Activated CD8-positive, alpha-beta memory T cell treated with anti-CD3 and anti-CD28 coated beads for 4 hours (primary cell): ENCODE measurements around the gene CCDC110.

Source experiments
- DNase-seq, 2 donors: peaks; one replicate each; pipeline ENCODE4 v3.0.0-alpha.2; 2020; ENCODE audit warnings: low read depth in 2 of 2

The CCDC110 gene

DNA sequence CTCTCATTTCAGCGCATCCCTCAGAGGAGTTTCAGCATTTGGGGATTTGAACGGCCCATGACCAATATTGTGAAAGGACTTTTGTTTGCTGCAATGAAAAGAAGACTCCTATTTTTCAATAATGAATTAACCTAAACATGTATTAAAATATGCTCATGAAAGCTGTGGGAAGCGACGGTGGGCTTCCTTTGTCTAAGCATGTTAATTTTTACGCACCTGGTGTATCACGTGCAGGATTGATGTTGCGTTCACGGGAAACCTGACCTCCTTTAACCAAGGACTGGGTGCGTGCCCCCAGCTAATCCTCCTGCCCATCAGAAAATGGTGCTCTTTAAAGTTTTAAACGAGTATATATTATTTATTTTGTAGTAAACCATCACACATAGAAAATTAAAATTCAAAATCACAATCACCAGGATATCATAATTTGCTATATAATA is 590 bp upstream of the CCDC110 start:
- no peak for DNase-seq

GRCh38 chr4:185470501-185471195 is 885 bp downstream of the CCDC110 start:
- DNase-seq: peak in 1 of 2 donors; percentile 5

GRCh38 chr4:185469580-185470154 is 1.9 kb downstream of the CCDC110 start:
- no peak for DNase-seq

DNA sequence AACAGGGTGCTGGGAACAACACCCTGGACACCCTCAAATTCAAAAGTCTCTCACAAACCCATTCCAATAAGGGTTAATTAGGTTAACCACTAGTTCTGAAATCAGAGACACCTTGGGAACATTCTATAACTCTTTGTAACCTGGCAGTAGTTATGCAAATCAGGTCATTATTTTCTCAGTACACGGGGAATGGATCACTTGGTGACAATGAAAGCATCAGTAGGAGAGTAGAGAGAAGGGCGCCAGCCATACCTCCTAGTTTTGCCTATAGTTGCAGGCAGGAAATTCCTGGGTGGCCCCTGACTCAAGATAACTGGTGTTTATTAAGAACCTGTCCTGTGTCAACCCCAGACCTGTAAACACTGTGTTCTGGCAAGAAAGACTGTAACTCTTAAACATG is 2.5 kb downstream of the CCDC110 start:
- DNase-seq: no peak

GRCh38 chr4:185467991-185468390 is 3.5 kb downstream of the CCDC110 start:
- no peak for DNase-seq

DNA sequence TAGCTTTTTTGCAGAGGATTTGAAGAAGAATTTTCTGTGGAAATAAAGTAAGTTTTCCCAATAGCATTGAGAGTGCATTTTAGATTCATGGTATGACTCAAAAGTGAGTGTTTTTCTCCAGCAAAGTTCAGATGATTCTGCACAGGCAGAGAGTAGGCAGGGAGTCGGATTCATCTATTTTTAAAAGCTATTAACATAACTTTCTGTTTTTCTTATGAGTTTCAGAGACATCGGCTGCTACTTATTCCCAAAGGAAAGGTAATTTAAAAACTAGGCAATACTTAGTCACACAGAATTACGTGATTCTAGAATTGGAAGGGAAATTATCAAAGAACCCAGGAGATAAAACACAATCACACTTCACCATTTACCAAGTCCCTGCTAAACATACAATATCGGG is 4.4 kb downstream of the CCDC110 start:
- DNase-seq: no peak

- no peak for DNase-seq
Observed at GRCh38 chr4:185465707-185466106, 5.8 kb downstream of the CCDC110 start.

GRCh38 chr4:185464887-185465286 is 6.6 kb downstream of the CCDC110 start:
- DNase-seq: no peak

- no peak for DNase-seq
Observed at GRCh38 chr4:185464183-185464582, 7.3 kb downstream of the CCDC110 start.

- no peak for DNase-seq
Observed at GRCh38 chr4:185463541-185463940, 8.0 kb downstream of the CCDC110 start.

- no peak for DNase-seq
Observed at GRCh38 chr4:185461565-185461964, 10.0 kb downstream of the CCDC110 start.

DNA sequence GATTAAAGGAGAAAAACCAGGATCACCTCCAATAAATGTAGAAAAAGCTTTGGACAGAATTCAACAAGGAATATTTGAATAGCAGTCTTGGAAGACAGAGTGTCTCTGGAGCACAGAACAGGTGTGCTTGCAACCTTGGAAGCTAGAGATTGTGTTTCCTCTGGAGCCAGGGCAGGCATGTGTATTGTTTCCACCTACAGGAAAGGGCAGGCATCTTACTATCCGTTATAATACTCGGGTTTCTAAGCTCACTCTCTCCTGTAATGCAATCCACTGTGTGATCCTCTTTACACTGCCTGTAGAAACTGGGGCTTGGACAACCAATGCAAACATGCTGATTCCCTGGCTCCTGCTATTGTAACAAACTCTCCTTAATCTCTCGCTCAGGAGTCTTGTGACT is 14.4 kb downstream of the CCDC110 start:
- no peak for DNase-seq

- DNase-seq: no peak
Observed at GRCh38 chr4:185456131-185456530, 15.4 kb downstream of the CCDC110 start.

DNA sequence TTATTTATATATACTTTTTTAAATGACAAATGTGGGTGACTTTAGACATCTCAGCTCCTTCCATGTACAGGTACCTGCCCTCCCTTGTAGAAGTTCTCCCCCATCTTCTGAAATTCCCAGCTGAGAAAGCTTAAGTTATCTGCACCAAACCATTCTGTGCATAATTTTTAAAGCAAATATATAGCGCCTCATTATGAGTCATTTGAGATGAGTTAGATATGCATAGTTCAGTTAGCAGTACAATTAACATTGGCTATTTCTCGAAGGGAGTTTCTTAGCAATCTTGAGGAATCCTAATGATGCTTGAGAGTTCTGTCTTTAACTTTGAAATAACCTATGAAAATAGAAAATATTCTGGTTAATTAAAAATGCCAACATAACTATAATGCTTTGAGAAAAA is 26.3 kb downstream of the CCDC110 start:
- DNase-seq: no peak

DNA sequence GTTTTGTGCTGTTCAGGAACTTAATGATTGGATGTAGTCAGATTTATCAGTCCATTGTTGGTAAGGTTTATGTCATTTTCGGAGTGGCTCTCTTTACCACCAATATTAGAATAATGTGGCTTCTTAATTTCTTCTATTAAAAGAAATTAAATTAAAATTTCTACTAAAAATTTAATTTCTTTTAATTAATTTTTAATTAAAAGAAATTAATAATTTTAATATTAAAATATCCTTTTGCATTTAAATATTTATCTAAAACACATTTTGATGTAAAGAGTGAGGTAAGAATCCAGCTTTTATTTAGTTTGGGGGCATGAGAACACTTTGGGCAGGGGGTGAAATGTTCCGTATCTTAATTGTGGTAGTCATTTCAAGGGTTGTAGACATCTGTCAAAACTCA is 30.1 kb downstream of the CCDC110 start:
- DNase-seq: no peak

DNA sequence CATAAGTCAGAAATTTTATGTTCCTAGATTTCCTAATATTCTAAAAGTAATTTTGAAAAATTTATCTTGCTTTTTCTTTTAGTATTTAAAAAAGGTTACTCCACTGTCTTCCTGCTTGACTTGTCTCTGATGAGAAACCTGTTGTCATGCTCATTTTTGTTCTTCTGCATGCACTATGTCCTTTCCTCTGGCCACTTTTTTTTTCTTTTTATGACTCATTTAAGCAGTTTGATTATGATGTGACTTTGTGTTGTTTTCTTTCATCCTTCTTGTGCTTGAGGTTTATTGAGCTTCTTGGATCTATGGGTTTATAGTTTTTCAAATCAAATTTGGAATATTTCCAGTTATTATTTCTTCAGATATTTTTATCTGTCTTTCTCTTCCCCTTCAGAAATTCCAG is 33.7 kb downstream of the CCDC110 start:
- no peak for DNase-seq

- no peak for DNase-seq
Observed at GRCh38 chr4:185435466-185435865, 36.1 kb downstream of the CCDC110 start.

DNA sequence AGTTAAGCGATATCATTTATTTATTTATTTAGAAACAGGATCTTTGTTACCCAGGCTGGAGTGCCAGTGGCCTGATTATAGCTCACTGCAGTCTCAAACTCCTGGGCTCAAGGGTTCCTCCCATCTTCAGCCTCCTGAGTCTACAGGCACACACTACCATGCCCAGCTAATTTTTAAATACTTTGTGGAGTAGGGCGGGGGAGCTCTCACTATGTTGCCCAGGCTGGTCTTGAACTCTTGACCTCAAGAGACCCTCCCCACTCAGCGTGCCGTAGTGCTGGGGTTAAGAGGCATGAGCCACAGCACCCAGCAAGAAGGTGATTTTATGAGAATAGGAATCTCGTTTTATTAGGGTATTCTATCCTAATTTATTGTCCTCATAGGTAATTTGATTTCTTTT is 41.9 kb downstream of the CCDC110 start:
- DNase-seq: no peak

DNA sequence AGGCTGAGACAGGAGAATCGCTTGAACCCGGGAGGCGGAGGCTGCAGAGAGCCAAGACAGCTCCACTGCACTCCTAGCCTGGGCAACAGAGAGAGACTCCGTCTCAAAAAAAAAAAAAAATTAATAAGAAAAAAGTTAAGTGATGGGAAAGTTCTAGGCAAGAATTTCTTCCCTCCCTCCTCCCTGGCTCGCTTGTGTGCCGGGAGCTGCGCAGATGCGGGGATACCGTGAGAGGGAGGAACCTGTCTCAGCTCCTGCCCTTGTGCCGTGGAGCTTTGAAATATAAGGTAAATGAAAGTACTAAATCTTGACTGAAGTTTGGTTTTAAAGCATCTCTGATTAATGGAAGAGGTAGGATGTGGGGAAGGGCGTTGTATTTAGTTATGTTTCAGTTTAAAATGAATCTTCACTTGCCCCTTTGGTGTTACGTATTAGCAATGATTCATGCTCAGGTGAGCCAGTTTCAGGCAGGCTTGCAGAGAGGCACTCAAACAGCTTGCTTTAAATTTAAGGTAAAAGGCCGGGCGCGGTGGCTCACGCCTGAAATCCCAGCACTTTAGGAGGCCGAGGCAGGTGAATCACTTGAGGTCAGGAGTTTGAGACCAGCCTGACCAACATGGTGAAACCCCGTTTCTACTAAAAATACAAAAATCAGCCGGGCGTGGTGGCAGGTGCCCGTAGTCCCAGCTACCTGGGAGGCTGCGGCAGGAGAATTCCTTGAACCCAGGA is 44.4 kb downstream of the CCDC110 start:
- no peak for DNase-seq

- peak; percentile 77 to 84 for DNase-seq
Observed at GRCh38 chr4:185425647-185426352, 45.7 kb downstream of the CCDC110 start, which contains the start of gene UFSP2. Gene UFSP2, minus strand, starts transcription at chr4:185425964. Its CDS starts 96 bp downstream, at chr4:185425868.

GRCh38 chr4:185424905-185425646 is 46.5 kb downstream of the CCDC110 start:
- DNase-seq: no peak
